H1 (cell line): Measurements from ENCODE around the gene CACNA1G. TPM values are rescaled to one million over a fixed set of nuclear protein-coding genes. Genes with fewer than 3 reads are reported as not detected.

ENCODE experiments used
- CTCF ChIA-PET: fragments of 300-600 bp; sonication (Branson Sonifier 250); formaldehyde crosslinking; loops from one replicate; lab custom pipeline; 2021; ENCODE audit not compliant: partially characterized antibody; lab: Charles Lee
- POLR2A ChIA-PET: fragments of 300-600 bp; sonication (Branson Sonifier 250); formaldehyde crosslinking; loops from one replicate; lab custom pipeline; 2021; ENCODE audit warnings: inconsistent platforms; ENCODE audit not compliant: partially characterized antibody; lab: Charles Lee
- DNase-seq, 2 experiments: peaks; one replicate each; pipeline versions ENCODE4 v3.0.0 to v3.0.0-alpha.2; 2010 to 2022; ENCODE audit warnings: low spot score in 2 of 2, low read depth in 1 of 2, mixed read lengths in 1 of 2
- FAIRE-seq: peaks from 2 replicates; lab custom pipeline; 2011; peaks lifted over from hg19 to GRCh38; lab: Jason Lieb, UNC
- H2AFZ ChIP-seq: 2 replicates; pipeline ENCODE4 v1.8.1; 2012; ENCODE audit warnings: low read length, inconsistent platforms
- H2AK5ac ChIP-seq: 2 replicates; pipeline ENCODE4 v1.6.1; 2013; ENCODE audit warnings: low read depth, low read length
- H2BK120ac ChIP-seq: replicated peaks from 2 replicates; pipeline ENCODE3; 2013; ENCODE audit warnings: low read depth, low read length, inconsistent platforms
- H2BK12ac ChIP-seq: 2 replicates; pipeline ENCODE4 v1.6.1; 2013; ENCODE audit warnings: low read depth, low read length
- H2BK15ac ChIP-seq: 2 replicates; pipeline ENCODE4 v1.6.1; 2013; ENCODE audit warnings: low read length
- H2BK20ac ChIP-seq: 2 replicates; pipeline ENCODE4 v1.6.1; 2013; ENCODE audit warnings: low read length
- H2BK5ac ChIP-seq: 2 replicates; pipeline ENCODE4 v1.6.1; 2013; ENCODE audit warnings: low read depth, low read length
- H3K14ac ChIP-seq: 2 replicates; pipeline ENCODE4 v1.6.1; 2013; ENCODE audit warnings: inconsistent platforms; ENCODE audit not compliant: insufficient read length
- H3K18ac ChIP-seq: 2 replicates; pipeline ENCODE4 v1.6.1; 2013; ENCODE audit warnings: low read length; ENCODE audit errors: extremely low read depth
- H3K23ac ChIP-seq: 2 replicates; pipeline ENCODE4 v1.6.1; 2013; ENCODE audit warnings: inconsistent platforms; ENCODE audit not compliant: insufficient read length
- H3K23me2 ChIP-seq: 2 replicates; pipeline ENCODE4 v1.6.1; 2013; ENCODE audit warnings: low read depth, low read length
- H3K27ac ChIP-seq: 2 replicates; pipeline ENCODE4 v1.6.1; 2011; ENCODE audit warnings: low read depth, low read length, inconsistent platforms
- H3K27me3 ChIP-seq, 4 experiments: replicated peaks in 1 of 4; 1 replicate in 1 of 4; 2 replicates in 3 of 4; pipeline versions ENCODE4 v1.6.1 to v1.8.1; 2011 to 2013; ENCODE audit warnings: low read length in 3 of 4, mild to moderate bottlenecking in 3 of 4, inconsistent platforms in 2 of 4, mixed read lengths in 2 of 4, moderate library complexity in 1 of 4; ENCODE audit not compliant: control insufficient read depth in 3 of 4, insufficient read depth in 3 of 4; ENCODE audit errors: extremely low read depth in 1 of 4
- H3K36me3 ChIP-seq, 4 experiments: 2 replicates each; pipeline versions ENCODE4 v1.6.1 to v1.8.1; 2011 to 2013; ENCODE audit warnings: mild to moderate bottlenecking in 4 of 4, low read length in 3 of 4, moderate library complexity in 2 of 4, control low read depth in 1 of 4, inconsistent platforms in 1 of 4; ENCODE audit not compliant: insufficient read depth in 4 of 4, control insufficient read depth in 2 of 4
- H3K4ac ChIP-seq: replicated peaks from 2 replicates; pipeline ENCODE3; 2013; ENCODE audit warnings: low read length, low read depth, mixed read lengths, inconsistent platforms; ENCODE audit not compliant: insufficient read length
- H3K4me1 ChIP-seq, 4 experiments: replicated peaks in 1 of 4; 1 replicate in 1 of 4; 2 replicates in 3 of 4; pipeline versions ENCODE4 v1.6.1 to v1.8.1; 2011 to 2013; ENCODE audit warnings: low read length in 3 of 4, inconsistent platforms in 2 of 4, mixed read lengths in 1 of 4; ENCODE audit not compliant: insufficient read depth in 4 of 4, control insufficient read depth in 3 of 4
- H3K4me2 ChIP-seq, 2 experiments: 2 replicates each; pipeline versions ENCODE4 v1.6.1 to v1.8.1; 2011 to 2013; ENCODE audit warnings: low read depth in 2 of 2, low read length in 2 of 2, control low read depth in 1 of 2, inconsistent platforms in 1 of 2, mild to moderate bottlenecking in 1 of 2; ENCODE audit not compliant: insufficient read depth in 1 of 2
- H3K4me3 ChIP-seq, 4 experiments: fragments of 200-600, 300-600 bp in 1 of 4; sonication (generic), shearing (Covaris generic), sonication (Bioruptor Twin) in 1 of 4; 2 replicates each; pipeline versions ENCODE4 v1.5.1 to v1.8.1; 2011 to 2016; ENCODE audit warnings: low read length in 4 of 4, low read depth in 3 of 4, control low read depth in 2 of 4, inconsistent platforms in 2 of 4, mild to moderate bottlenecking in 2 of 4, mixed read lengths in 1 of 4, moderate library complexity in 1 of 4; ENCODE audit not compliant: insufficient read depth in 2 of 4; ENCODE audit errors: extremely low read depth in 1 of 4
- H3K56ac ChIP-seq: replicated peaks from 2 replicates; pipeline ENCODE3; 2013; ENCODE audit warnings: low read depth, mild to moderate bottlenecking, mixed read lengths, low read length, inconsistent platforms; ENCODE audit not compliant: insufficient read length
- H3K79me1 ChIP-seq: 2 replicates; pipeline ENCODE4 v1.6.1; 2013; ENCODE audit warnings: low read depth, low read length, control low read depth
- H3K79me2 ChIP-seq, 2 experiments: 2 replicates each; pipeline versions ENCODE4 v1.6.1 to v1.8.1; 2012 to 2013; ENCODE audit warnings: low read length in 2 of 2, mild to moderate bottlenecking in 2 of 2, inconsistent platforms in 1 of 2; ENCODE audit not compliant: insufficient read depth in 2 of 2, control insufficient read depth in 1 of 2
- H3K9ac ChIP-seq, 4 experiments: replicated peaks in 1 of 4; 1 replicate in 1 of 4; 2 replicates in 3 of 4; pipeline versions ENCODE4 v1.6.1 to v1.8.1; 2011 to 2013; ENCODE audit warnings: low read depth in 3 of 4, low read length in 3 of 4, control low read depth in 2 of 4, mild to moderate bottlenecking in 2 of 4, moderate library complexity in 2 of 4, inconsistent platforms in 1 of 4; ENCODE audit errors: extremely low read depth in 1 of 4
- H3K9me3 ChIP-seq, 2 experiments: 2 replicates each; pipeline versions ENCODE4 v1.6.1 to v1.8.1; 2012 to 2013; ENCODE audit warnings: mild to moderate bottlenecking in 2 of 2, moderate library complexity in 2 of 2, control low read depth in 1 of 2, inconsistent platforms in 1 of 2, low read depth in 1 of 2, low read length in 1 of 2, mixed read lengths in 1 of 2; ENCODE audit not compliant: insufficient read depth in 2 of 2
- H4K20me1 ChIP-seq, 2 experiments: replicated peaks in 1 of 2; 2 replicates each; pipeline versions ENCODE3 to v1.8.1; 2011 to 2013; ENCODE audit warnings: inconsistent platforms in 2 of 2, low read length in 2 of 2, mild to moderate bottlenecking in 1 of 2; ENCODE audit not compliant: insufficient read depth in 2 of 2, control insufficient read depth in 1 of 2
- H4K5ac ChIP-seq: 2 replicates; pipeline ENCODE4 v1.6.1; 2013; ENCODE audit warnings: low read length, low read depth, mixed read lengths, inconsistent platforms; ENCODE audit not compliant: insufficient read length
- H4K8ac ChIP-seq: 2 replicates; pipeline ENCODE4 v1.8.0; 2013; ENCODE audit warnings: mild to moderate bottlenecking, moderate library complexity, low read length, inconsistent platforms; ENCODE audit not compliant: insufficient read depth; ENCODE audit errors: extremely low read depth
- H4K91ac ChIP-seq: replicated peaks from 2 replicates; pipeline ENCODE3; 2013; ENCODE audit warnings: low read length, mixed read lengths, inconsistent platforms; ENCODE audit not compliant: insufficient read length
- BACH1 ChIP-seq: IDR thresholded peaks from 2 replicates; pipeline ENCODE4 v1.6.1; 2012; ENCODE audit warnings: low read length, improper control_type of control experiment
- EZH2 ChIP-seq: fragments of 200-600 bp; sonication (generic); IDR thresholded peaks from 2 replicates; pipeline ENCODE4 v1.7.1; 2012; ENCODE audit warnings: low read depth, mild to moderate bottlenecking, moderate library complexity, low read length, inconsistent platforms; ENCODE audit not compliant: severe bottlenecking
- FOSL1 ChIP-seq: IDR thresholded peaks from 2 replicates; pipeline ENCODE4 v1.6.1; 2011; ENCODE audit warnings: mild to moderate bottlenecking, low read depth, low read length, moderate library complexity; ENCODE audit not compliant: insufficient read depth
- KDM1A ChIP-seq: fragments of 200-600, 300-600 bp; sonication (generic); IDR thresholded peaks from 2 replicates; pipeline ENCODE4 v1.7.1; 2016; ENCODE audit warnings: mild to moderate bottlenecking, low read length, borderline replicate concordance
- NRF1 ChIP-seq: IDR thresholded peaks from 2 replicates; pipeline ENCODE4 v1.6.1; 2011; ENCODE audit warnings: mild to moderate bottlenecking, low read depth, low read length, improper control_type of control experiment
- POLR2A ChIP-seq, 2 experiments: IDR thresholded peaks; 1 replicate in 1 of 2; 2 replicates in 1 of 2; pipeline ENCODE4 v1.6.1; 2011; ENCODE audit warnings: low read depth in 2 of 2, low read length in 2 of 2, mild to moderate bottlenecking in 2 of 2; ENCODE audit errors: control extremely low read depth in 1 of 2
- RAD21 ChIP-seq, 2 experiments: IDR thresholded peaks in 1 of 2; conservative IDR thresholded peaks in 1 of 2; 2 replicates each; pipeline ENCODE4 v1.6.1; 2011; ENCODE audit warnings: low read depth in 2 of 2, low read length in 2 of 2, improper control_type of control experiment in 1 of 2, inconsistent platforms in 1 of 2, mild to moderate bottlenecking in 1 of 2, moderate library complexity in 1 of 2
- RBBP5 ChIP-seq: IDR thresholded peaks from 2 replicates; pipeline ENCODE4 v1.7.1; 2012; ENCODE audit warnings: low read depth, mild to moderate bottlenecking, inconsistent platforms, low read length, moderate library complexity, borderline replicate concordance
- SIRT6 ChIP-seq: IDR thresholded peaks from one replicate; pipeline ENCODE4 v1.7.1; 2012; ENCODE audit warnings: low read length, inconsistent platforms
- SP2 ChIP-seq: IDR thresholded peaks from 2 replicates; pipeline ENCODE4 v1.6.1; 2012; ENCODE audit warnings: mild to moderate bottlenecking, low read length, inconsistent platforms
- WGBS, 2 experiments: shearing (Covaris generic) in 1 of 2; methylation state at CpG; one replicate each; pipeline versions ENCODE4 v1.1.6 to v1.1.7; 2013 to 2015; ENCODE audit warnings: low lambda C conversion rate in 2 of 2, mixed read lengths in 2 of 2, inconsistent platforms in 1 of 2, low coverage in 1 of 2, missing lambda C conversion rate in 1 of 2; ENCODE audit not compliant: insufficient replicate concordance in 2 of 2, insufficient coverage in 1 of 2, insufficient read length in 1 of 2; ENCODE audit errors: extremely low coverage in 1 of 2, missing lambda C conversion rate in 1 of 2; 5-methylcytosine and 5-hydroxymethylcytosine counted together
- polyA plus RNA-seq, 7 experiments: library from polyadenylated mRNA; depleted of rRNA in 3 of 7; stranded (reverse) in 5 of 7; unstranded in 2 of 7; fragments of >200 nt in 5 of 7; fragments of 200-250 nt in 2 of 7; gene quantifications; 1 replicate in 5 of 7; 2 replicates in 1 of 7; 4 replicates in 1 of 7; pipeline versions ENCODE4 v1.2.1 to v1.2.3, GENCODE V29; 2011 to 2013; ENCODE audit warnings: missing spikeins in 2 of 7, mixed read lengths in 2 of 7
- total RNA-seq: library from RNA; stranded (reverse); fragmentation: NEBNext Ultra II Directional; extraction: Animal tissue kit (Norgen Biotek cat#: 25700); gene quantifications from 2 replicates; pipeline ENCODE4 v1.2.1, GENCODE V29; 2021
- TF ChIP-seq, protein P1 (sequence below): IDR thresholded peaks from 2 replicates; pipeline ENCODE4 v1.6.1; 2012; ENCODE audit warnings: inconsistent platforms

Gene CACNA1G
- total and polyA plus RNA-seq, 2 of the 8 experiments (the other 6 are each of a cell fraction or from before 2014, with no cell fraction given), result 2.9 to 4.9 TPM

GRCh38 chr17:50540560-50541401 is 19.7 kb upstream of the CACNA1G start:
- H3K23ac ChIP-seq, result no peak overlapping the region
- H3K4me1 ChIP-seq, result peaks cover 2 to 19% (median 10%) of the 10 kb centered on the region in 4 experiments
- H4K91ac ChIP-seq, result peak overlapping the region; percentile 10
- H3K79me1 ChIP-seq, result no peaks in the 10 kb centered on the region; the same call in 1 of the 2 replicates
- no peak overlapping the region for H3K14ac ChIP-seq
- no peak overlapping the region for H2BK120ac ChIP-seq
- peaks cover 0 to 6% (median 5%) of the 10 kb centered on the region in 4 experiments; a peak in 4 of 7 replicates for H3K27me3 ChIP-seq
- peak overlapping the region in 1 of 4 experiments; percentile 71; a peak in 2 of 8 replicates for H3K4me3 ChIP-seq
- H2AFZ ChIP-seq, result no peak overlapping the region
- H2AK5ac ChIP-seq, result no peak overlapping the region
- DNase-seq, result no peak
- peaks cover 0 to 1% of the 10 kb centered on the region in 2 experiments for H4K20me1 ChIP-seq
- H2BK15ac ChIP-seq, result no peak overlapping the region
- H2BK12ac ChIP-seq, result no peak overlapping the region
- peaks cover 0 to 3% (median 0%) of the 10 kb centered on the region in 4 experiments; a peak in 1 of 8 replicates for H3K36me3 ChIP-seq
- no peak overlapping the region for H3K4ac ChIP-seq
- no peaks in the 10 kb centered on the region for H3K9me3 ChIP-seq
- ChIA-PET CTCF (interaction anchor here (1.1 to 6.0 kb wide), 10 partner anchors 10 to 143 kb away, joined by 3 to 42 read pairs (median 6); partner anchors contain the start of gene LRRC59), POLR2A (interaction anchor here (1.1 to 2.6 kb wide), 3 partner anchors 10 to 90 kb away, joined by 3 to 6 read pairs (median 3); no protein-coding TSS in a partner anchor)
- H3K79me2 ChIP-seq, result no peaks in the 10 kb centered on the region
- no peak overlapping the region for H2BK5ac ChIP-seq
- peaks cover 5% of the 10 kb centered on the region; the same call in 1 of the 2 replicates for H3K23me2 ChIP-seq
- H3K56ac ChIP-seq, result no peak overlapping the region
- WGBS, 2 experiments, result 85% methylated on average over 11 of the region's 11 CpGs; no CpG with 5 or more reads in 1 of the 2 experiments
- no peak overlapping the region for H3K27ac ChIP-seq
- H2BK20ac ChIP-seq, result no peak overlapping the region; the same call in 1 of the 2 replicates
- no peak overlapping the region for H3K18ac ChIP-seq
- H3K9ac ChIP-seq, result no peak overlapping the region
- H3K4me2 ChIP-seq, result peak overlapping the region in 1 of 2 experiments; percentile 80; a peak in 1 of 4 replicates
- H4K5ac ChIP-seq, result no peak overlapping the region
- no peak for FAIRE-seq
- H4K8ac ChIP-seq, result no peak overlapping the region
- no peak for TF ChIP-seq KDM1A
- TF ChIP-seq EZH2, result no peak
- no peak for TF ChIP-seq RBBP5
- TF ChIP-seq, protein P1, sequence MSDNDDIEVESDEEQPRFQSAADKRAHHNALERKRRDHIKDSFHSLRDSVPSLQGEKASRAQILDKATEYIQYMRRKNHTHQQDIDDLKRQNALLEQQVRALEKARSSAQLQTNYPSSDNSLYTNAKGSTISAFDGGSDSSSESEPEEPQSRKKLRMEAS, result no peak
- no peak for TF ChIP-seq SIRT6
- no peak for TF ChIP-seq NRF1
- no peak for TF ChIP-seq SP2
- no peak for TF ChIP-seq RAD21 (IDR thresholded peaks at IDR 0.05 in 1 of 2, conservative IDR thresholded peaks at IDR 0.05 in 1 of 2; ENCODE audit: low read depth in 2 of 2, low read length in 2 of 2)
- TF ChIP-seq BACH1, result no peak
- no peak for TF ChIP-seq FOSL1
- no peak for TF ChIP-seq POLR2A (IDR thresholded peaks at IDR 0.05; ENCODE audit: control extremely low read depth in 1 of 2, low read depth in 2 of 2, low read length in 2 of 2)
